NCI-H1436 treated with DMSO at 0.1 percent for 48 hours (cell line): ENCODE measurements around the gene MAP1S.
"Not testable (repeated sequence)": the region's sequence is repeated elsewhere in the genome, so short reads cannot be mapped to it uniquely, and the experiment has no call there.

Experiments used
- DNase-seq: peaks from one replicate; lab custom pipeline; 2025; lab: John Stamatoyannopoulos, UW

The MAP1S gene

GRCh38 chr19:17762505-17763229, 43.4 kb downstream of the MAP1S start:
- DNase-seq: no peak

- no peak for DNase-seq
Observed at GRCh38 chr19:17764348-17764747, 45.1 kb downstream of the MAP1S start.

GRCh38 chr19:17765069-17765618, 45.9 kb downstream of the MAP1S start:
- DNase-seq: no peak

GRCh38 chr19:17766543-17767131, 47.4 kb downstream of the MAP1S start:
- DNase-seq: no peak

- DNase-seq: no peak
Observed at GRCh38 chr19:17767559-17767958, 48.3 kb downstream of the MAP1S start.

GRCh38 chr19:17770613-17771012, 51.3 kb downstream of the MAP1S start:
- DNase-seq: no peak

GRCh38 chr19:17772172-17772571, 52.9 kb downstream of the MAP1S start:
- no peak for DNase-seq

- DNase-seq: no peak
Observed at GRCh38 chr19:17775245-17775927, 56.1 kb downstream of the MAP1S start.

- no peak for DNase-seq
Observed at GRCh38 chr19:17775991-17776803, 56.9 kb downstream of the MAP1S start.

- DNase-seq: not testable (repeated sequence)
Observed at GRCh38 chr19:17777840-17778239, 58.6 kb downstream of the MAP1S start.

- no peak for DNase-seq
Observed at GRCh38 chr19:17778251-17778967, 59.1 kb downstream of the MAP1S start.

- DNase-seq: no peak
Observed at GRCh38 chr19:17778968-17779929, 60.0 kb downstream of the MAP1S start.

GRCh38 chr19:17780781-17781180, 61.5 kb downstream of the MAP1S start:
- no peak for DNase-seq

- DNase-seq: not testable (repeated sequence)
Observed at GRCh38 chr19:17783721-17784120, 64.4 kb downstream of the MAP1S start.
